Right kidney (tissue), 1 donor: ENCODE measurements around the gene KCNN3.

Source experiments
- DNase-seq: peaks from one replicate; pipeline ENCODE4 v3.0.0-alpha.2; 2016

Gene KCNN3

DNA sequence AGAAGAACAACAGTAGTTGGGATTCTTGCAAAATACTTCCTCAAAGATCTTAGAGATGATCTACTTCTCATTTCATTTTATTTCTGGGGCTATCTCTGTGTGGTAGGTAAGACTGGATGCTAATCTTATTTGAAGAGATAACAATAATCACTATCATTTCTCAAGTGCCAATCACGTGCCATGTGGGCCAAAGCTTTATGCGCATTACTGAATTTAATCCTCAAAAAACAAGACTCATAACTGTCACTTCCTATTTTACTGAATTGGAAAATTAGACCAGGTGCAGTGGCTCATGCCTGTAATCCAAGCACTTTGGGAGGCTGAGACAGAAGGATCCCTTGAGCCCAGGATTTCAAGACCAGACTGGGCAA, 121.7 kb downstream of the KCNN3 start:
- no peak for DNase-seq

GRCh38 chr1:154747740-154748404, 122.2 kb downstream of the KCNN3 start:
- peak; percentile 41 for DNase-seq

DNA sequence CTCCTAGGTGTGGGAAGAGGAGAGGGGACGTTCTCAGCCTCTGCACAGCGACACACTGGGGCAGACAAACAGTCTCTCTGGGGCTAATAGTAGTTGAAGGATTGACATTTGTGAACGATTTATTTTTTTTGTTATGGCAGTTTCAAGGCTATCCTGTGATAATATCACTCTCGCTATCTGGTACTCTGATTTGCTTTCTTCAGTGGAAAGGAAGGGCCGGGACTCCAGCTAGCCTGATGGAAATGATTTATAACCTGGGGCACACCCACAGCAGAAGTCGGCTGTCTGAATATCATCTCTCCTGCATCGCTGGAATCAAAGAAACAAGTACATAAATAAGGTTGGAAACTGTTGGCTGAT, 122.7 kb downstream of the KCNN3 start:
- DNase-seq, result no peak

GRCh38 chr1:154746622-154747299, 123.3 kb downstream of the KCNN3 start:
- no peak for DNase-seq

DNA sequence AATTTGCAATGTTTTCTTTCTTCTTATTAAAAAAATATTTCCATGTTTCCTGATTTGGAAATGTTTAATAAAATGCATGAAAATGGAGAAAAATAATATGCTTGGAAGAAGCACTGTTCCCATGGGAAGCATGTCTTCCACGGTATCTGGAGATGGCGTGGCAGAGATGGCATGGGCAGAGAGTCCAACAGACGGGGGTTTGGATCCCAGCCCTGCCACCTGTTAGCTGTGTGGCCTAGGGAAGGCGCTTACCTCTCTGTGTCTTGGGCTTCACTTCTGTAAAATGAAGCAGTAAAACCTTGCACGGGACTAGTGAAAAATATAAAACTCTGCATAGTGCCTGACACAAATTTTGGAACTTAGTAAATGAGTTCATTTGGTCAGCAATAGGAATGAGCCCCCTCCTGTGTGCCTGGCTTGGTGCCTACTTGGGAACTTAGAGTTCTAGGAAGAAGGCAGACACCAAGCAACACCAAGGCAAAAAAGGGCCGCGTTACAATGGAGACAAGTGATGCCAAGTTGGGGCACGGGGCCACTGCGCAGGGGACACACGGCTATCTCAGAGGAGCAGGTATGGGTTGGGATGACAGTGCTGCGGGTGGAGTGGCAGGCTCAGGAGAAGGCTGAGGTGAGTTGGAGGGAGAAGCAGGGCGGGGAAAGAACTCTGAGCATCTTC, 124.2 kb downstream of the KCNN3 start:
- no peak for DNase-seq

GRCh38 chr1:154745286-154745731, 124.8 kb downstream of the KCNN3 start:
- DNase-seq, result no peak

DNA sequence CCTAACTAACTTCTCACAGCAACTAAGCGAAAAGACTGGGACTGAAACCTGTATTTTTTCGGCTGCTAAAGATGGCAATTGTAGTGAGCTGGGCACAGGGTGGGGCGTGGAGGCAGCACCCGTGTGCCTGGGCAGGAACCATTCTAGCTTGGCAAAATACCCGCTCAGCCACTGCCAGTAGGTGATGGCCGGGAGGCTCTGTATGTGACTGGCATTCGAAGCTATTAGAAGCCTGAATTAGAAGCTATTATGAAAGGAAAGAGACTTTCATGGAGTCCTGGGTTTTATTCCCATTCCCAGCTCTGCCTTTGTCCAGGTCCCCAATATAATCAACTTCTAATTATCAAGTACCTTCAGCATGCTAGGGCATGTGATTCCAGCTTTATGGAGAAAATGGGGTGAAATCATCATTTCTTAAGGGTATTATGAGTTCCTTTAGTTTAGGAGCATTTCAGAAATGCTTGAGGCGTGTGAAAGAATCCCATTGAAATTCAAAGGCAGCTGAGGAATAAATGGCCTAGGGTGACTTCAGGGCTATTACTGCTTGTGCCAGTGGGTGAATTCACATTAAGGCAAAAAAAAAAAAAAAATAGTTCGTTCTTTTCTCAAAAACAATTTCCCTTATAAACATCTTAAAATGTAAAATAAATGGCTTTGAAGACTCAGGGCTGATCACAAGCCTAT, 125.6 kb downstream of the KCNN3 start:
- DNase-seq, result no peak

GRCh38 chr1:154743526-154744036, 126.5 kb downstream of the KCNN3 start:
- no peak for DNase-seq

DNA sequence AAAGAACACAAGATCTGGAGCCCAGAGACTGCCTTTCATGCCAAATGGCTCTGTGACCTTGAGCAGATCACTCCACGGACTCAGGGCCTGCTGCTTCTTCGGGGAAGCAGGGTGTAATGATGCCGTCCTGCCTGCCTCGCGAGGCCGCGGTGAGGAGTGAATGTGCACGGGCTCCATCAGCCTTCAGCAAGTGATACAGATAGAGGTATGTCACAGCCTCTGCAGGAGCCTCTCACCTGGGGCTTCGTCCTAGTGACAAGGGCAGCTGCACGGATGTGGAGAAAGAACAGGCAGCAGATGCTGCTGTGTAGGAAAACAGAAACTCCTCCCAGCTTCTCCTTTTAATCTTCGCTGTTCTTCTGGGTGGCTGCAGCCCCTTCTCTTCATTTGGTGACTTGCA, 127.5 kb downstream of the KCNN3 start:
- no peak for DNase-seq

DNA sequence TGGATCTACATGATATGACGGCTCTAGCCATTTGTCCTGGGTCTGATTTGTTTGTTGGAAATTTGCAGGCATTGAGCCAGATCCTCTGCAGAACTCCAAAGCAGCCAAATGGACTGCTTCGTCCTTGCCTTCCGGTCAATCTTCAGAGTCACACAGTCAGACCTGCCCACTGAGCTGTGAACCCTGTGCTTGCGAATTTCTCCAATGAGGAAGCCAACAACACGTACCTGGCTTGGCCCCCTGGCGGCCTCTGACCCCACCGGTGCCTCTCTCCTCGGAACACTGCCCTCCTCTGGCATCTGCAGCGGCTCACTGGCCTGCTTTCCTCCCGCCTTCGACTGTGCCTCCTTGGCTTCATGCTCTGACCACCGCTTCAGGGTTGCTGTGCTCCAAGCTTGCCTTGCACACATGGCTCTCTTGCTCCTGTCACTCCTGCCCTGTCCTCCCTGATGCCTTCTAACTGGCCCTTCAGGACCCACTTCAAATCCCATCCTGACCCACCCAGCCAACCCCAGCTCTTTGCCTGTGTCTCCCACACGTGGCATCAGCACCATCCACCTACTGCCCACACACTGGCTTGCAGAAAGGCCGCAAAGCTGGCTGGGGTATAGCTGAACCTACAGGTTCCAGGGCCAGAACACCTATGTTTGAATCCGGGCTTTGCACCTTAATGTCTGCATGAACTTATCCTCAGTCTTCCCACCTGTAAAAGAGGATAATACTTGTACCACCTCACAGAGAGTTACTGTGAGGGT, 128.2 kb downstream of the KCNN3 start:
- no peak for DNase-seq

DNA sequence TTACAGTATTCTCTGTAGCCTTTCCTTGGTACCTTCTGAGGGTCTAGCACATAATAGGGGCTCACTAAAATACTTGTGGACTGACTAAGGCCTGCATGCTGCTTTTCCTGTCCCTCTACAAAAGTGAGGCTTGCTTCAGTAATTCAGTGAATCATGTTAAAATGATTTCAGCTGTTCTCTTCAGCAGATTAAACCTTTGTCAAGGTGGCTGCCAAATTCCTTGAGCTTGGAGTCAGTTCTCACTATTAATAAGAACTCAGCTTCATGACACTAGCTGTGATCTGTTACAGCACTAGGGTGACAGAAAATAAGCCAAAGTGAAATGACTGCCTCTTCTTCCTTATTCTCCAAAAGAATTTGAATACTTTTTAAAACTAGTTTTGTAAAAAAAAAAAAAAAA, 128.8 kb downstream of the KCNN3 start:
- no peak for DNase-seq

DNA sequence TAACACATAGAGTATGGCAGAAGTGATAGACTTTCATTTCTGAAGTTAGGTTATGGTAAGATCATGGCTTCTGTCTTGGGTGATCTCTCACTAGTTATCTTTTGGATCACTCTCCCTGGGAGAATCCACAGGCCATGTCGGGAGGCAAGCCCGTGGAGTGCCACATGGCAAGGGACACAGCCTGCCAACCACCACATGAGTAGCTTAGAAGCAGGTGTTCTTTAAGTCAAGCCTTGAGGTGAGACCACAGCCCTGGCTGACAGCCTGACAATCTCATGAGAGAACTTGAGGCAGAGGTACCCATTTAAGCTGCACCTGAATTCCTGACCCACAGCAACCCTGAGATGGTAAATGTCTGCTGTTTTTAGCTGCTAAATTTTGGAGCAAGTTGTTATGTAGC, 130.4 kb downstream of the KCNN3 start:
- no peak for DNase-seq

DNA sequence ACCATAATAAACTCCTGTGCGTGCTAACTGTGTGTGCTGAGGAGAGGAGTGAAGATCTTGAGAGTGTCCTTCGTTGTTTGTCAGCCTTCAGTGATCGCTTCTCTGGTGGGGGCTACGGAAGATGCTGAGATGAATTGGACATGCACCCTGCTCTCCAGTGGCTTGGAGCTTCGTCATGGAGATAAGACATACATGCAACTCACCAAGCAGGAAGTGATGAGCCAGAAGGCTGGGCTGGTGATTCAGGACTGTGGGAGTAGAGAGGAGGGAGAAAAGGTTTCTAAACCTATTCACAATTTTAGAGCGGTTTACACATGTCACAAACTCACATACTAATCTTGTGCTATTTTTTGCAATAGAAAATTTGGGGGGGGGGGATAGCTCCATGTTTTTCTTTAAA, 133.2 kb downstream of the KCNN3 start:
- no peak for DNase-seq

DNA sequence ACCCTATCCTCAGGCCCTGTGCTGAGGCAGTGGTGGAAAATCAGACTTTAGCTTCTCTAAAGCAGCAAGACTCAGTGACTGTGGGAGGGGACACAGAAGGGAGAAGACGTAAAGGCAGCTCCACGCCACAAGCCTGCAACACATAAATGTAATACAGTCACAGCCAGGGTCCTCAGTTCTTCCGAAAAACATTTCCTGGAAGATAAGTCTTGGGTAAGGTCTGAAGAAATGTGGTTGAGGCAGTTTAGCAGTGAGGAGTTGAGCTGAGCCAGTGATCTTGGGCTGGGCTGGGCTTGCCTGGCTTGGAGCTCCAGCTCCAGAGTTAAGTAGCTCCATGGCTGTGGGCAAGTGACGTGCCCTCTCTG, 134.3 kb downstream of the KCNN3 start:
- DNase-seq, result no peak

DNA sequence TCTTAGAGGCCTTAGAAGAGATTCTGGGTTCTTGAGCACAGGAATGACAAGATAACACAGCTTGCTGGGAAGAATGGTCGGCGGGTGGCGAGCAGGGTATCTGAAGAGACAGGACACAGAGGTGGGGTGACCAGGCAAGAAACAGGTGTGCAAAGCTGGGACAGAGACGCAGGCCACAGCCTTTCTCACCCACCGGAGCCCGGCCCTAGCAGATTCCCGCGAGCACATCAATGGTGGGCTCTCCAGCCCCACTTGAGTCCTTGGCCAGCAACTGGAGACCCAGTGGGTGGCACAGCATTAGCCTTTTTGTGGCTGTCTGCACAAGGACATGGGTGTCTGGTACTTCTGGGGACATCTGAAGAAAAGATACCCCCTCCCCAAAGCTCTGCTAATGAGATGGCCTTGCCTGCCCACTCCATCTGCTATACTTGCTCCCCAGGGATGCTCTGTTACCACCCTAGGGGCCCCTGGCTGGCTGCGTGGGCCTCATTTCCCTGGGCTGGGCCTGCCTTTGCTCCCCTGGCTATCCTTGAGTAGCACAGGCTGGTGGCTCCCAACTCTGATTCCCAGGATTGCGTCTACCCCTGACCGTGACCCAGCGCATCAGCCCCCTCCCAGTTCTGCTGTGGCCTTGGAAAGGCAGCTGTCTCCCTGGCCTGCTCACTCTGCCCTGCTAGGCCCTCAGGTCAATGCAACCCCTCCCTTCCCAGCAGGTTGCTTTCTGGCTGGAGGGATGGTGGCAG, 134.8 kb downstream of the KCNN3 start:
- no peak for DNase-seq

DNA sequence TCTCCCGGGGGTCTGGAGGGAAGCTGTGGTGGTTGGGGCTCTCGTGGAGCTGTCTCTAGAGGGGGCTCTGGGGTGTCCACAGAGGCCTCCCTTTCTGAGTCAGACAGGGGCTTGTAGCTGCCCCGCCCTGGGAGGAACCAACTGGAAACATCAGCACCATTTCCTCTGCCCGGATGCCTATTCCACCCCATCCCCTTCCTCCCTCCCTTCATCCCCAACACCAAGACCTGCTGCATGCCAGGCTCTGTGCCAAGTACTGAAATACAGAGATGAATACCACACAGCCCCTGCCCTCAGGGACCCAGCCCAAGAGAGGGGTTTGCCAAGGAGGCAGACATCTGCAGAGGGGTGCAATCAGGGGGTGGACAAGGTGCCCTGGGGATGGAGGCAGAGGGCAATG, 136.5 kb downstream of the KCNN3 start:
- DNase-seq, result no peak

DNA sequence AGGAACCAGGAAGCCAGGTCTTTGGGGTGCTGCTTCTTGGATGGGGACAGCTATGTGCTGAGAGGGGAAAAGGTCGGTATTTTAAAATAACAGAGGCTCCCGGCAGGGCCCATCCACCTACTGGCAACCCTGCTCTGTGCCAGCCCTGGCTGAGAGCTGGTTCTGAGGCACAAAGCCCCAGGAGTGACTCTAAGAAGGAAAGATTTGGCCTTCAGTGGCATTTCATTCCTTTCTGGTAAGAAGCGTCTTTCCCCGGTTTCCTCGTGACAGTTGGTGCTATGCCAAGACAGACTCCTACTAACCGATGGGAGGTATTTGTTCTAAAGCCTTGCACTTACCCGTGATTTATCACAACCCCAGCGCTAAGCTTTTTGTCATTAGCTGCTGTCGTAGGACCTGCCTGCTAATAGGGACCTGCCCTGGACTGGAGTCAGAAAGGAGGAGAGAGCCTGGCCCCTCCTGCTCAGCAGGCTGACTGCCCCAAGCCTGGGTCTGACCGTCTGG, 139.0 kb downstream of the KCNN3 start:
- peak; percentile 41 for DNase-seq

GRCh38 chr1:154730259-154730658, 139.8 kb downstream of the KCNN3 start:
- no peak for DNase-seq

GRCh38 chr1:154729577-154729976, 140.5 kb downstream of the KCNN3 start:
- DNase-seq, result no peak

GRCh38 chr1:154729031-154729442, 141.0 kb downstream of the KCNN3 start:
- no peak for DNase-seq
